GM12878 (cell line): Measurements from ENCODE around the gene AP2A2.

Experiments used
- CTCF ChIP-seq, 3 experiments: IDR thresholded peaks in 2 of 3; conservative IDR thresholded peaks in 1 of 3; 2 replicates each; pipeline ENCODE4 v1.5.1; 2011; ENCODE audit warnings: low read depth in 3 of 3, low read length in 3 of 3, mild to moderate bottlenecking in 3 of 3, control low read depth in 2 of 3, moderate library complexity in 2 of 3, inconsistent platforms in 1 of 3, mixed read lengths in 1 of 3; ENCODE audit not compliant: control insufficient read depth in 2 of 3, insufficient read depth in 1 of 3; ENCODE audit errors: extremely low read depth in 1 of 3
- E4F1 ChIP-seq: fragments of 450-650 bp; IDR thresholded peaks from 2 replicates; pipeline ENCODE4 v1.6.1; 2018; ENCODE audit warnings: borderline replicate concordance, mild to moderate bottlenecking; ENCODE audit not compliant: partially characterized antibody
- EED ChIP-seq: sonication (generic); IDR thresholded peaks from 2 replicates; pipeline ENCODE4 v1.6.1; 2016; ENCODE audit warnings: antibody characterized with exemption, low read depth
- EZH2 ChIP-seq: IDR thresholded peaks from 2 replicates; pipeline ENCODE4 v1.6.1; 2012; ENCODE audit warnings: low read depth, mild to moderate bottlenecking, control low read depth, inconsistent platforms, low read length, borderline replicate concordance; ENCODE audit not compliant: control insufficient read depth
- HCFC1 ChIP-seq: fragments of 150-350 bp; IDR thresholded peaks from 2 replicates; pipeline ENCODE4 v1.6.1; 2014; ENCODE audit warnings: low read length
- NFYB ChIP-seq: IDR thresholded peaks from 2 replicates; pipeline ENCODE4 v1.6.1; 2011; ENCODE audit warnings: low read depth, mild to moderate bottlenecking, low read length, improper control_type of control experiment, moderate library complexity; ENCODE audit not compliant: insufficient read depth
- POLR2A ChIP-seq: IDR thresholded peaks from 2 replicates; pipeline ENCODE4 v1.6.1; 2011; ENCODE audit warnings: low read depth, mild to moderate bottlenecking, low read length
- POLR2AphosphoS5 ChIP-seq: IDR thresholded peaks from 2 replicates; pipeline ENCODE4 v1.6.1; 2011; ENCODE audit warnings: mild to moderate bottlenecking, low read length, inconsistent platforms
- RELA ChIP-seq: fragments of 450-650 bp; IDR thresholded peaks from 2 replicates; pipeline ENCODE4 v1.8.0; 2014; ENCODE audit warnings: borderline replicate concordance; ENCODE audit not compliant: partially characterized antibody
- YY1 ChIP-seq: IDR thresholded peaks from 2 replicates; pipeline ENCODE4 v1.6.1; 2011; ENCODE audit warnings: low read depth, mild to moderate bottlenecking, low read length
- ZBTB33 ChIP-seq: fragments of 450-650 bp; IDR thresholded peaks from 2 replicates; pipeline ENCODE4 v1.6.1; 2017; ENCODE audit warnings: mild to moderate bottlenecking

- TF ChIP-seq EED (no peak), NFYB (no peak), CTCF (IDR thresholded peaks at IDR 0.05 in 2 of 3, conservative IDR thresholded peaks at IDR 0.05 in 1 of 3; ENCODE audit: control insufficient read depth in 2 of 3, extremely low read depth in 1 of 3, insufficient read depth in 1 of 3, low read depth in 3 of 3, low read length in 3 of 3) (no peak), HCFC1 (no peak), POLR2AphosphoS5 (no peak), E4F1 (no peak), YY1 (no peak), ZBTB33 (no peak), RELA (no peak), POLR2A (no peak), EZH2 (no peak)
These were observed 58.9 kb downstream of the AP2A2 start for GRCh38 chr11:984546-984945.
